HG03095 (cell line): ENCODE results near the gene ZBTB42.
"Not testable (repeated sequence)": the region's sequence is repeated elsewhere in the genome, so short reads cannot be mapped to it uniquely, and the experiment has no call there.

Source experiments
- ATAC-seq: cut with Tn5 transposase; IDR thresholded peaks from one replicate; pipeline ENCODE4 v1.9.1; 2021; ENCODE audit warnings: moderate library complexity; ENCODE audit not compliant: unreplicated experiment

The ZBTB42 gene

DNA sequence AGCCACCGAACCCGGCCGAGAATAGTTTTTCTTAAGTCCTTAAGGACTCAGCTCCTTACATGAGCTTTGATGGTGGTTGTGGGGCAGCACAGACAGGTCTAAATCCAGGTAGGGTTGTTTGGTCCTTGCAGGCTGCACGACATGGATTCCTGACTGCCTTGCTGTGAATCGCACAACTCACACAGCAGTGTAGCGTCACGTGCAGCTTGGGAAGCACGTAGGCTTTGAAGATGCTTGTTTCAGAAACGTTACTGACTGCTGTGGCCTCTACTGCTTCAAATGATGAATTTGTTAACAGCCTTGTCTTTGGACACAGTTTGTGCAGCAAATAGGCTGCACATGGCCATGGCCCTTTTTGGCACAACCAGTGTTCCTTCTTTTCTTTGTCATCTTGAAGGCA is 29.9 kb downstream of the ZBTB42 start:
- ATAC-seq = no peak

DNA sequence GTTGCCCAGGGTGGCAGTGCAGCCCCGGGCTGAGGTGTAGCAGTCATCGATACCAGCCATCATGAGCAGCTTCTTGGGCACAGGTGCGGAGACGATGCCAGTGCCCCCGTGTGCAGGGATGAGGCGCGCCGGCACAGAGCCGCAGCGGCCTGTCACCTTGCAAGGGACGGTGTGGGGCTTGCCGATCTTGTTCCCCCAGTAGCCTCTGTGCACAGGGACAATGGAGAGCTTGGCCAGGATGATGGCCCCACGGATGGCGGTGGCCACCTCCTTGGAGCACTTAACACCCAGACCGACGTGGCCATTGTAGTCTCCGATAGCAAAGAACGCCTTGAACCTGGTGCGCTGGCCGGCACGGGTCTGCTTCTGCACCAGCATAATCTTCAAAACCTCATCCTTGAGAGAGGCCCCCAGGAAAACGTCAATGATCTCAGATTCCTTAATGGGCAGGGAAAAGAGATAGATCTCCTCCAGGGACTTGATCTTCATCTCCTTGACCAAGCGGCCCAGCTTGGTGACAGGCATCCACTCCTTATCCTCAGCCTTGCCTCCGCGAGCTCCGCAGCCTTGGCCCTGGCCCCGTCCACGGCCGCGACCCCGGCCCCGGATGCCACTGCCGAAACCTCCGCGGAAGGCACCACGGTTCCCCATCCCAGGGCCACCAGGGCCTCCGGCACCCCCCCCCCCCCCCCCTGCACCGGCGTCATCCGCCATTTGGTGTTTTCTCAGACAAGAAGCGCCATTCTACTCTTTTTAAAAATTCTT is 35.5 kb downstream of the ZBTB42 start:
- ATAC-seq = not testable (repeated sequence)

DNA sequence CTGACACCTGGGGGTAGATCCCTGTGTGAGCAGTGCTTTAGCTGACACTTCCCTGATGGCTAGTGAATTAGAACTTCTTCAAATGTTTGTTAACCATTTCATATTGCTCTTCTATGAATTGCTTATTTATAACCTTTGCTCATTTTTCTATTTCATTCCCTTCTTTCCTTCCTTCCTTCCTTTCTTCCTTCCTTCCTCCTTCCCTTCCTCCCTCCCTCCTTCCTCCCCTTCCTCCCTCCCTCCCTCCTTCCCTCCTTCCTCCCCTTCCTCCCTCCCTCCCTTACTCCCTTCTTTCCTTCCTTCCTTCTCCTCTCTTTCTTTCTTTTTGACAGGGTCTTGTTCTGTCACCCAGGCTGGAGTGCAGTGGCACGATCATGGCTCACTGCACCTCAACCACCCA is 40.8 kb downstream of the ZBTB42 start:
- no peak for ATAC-seq

DNA sequence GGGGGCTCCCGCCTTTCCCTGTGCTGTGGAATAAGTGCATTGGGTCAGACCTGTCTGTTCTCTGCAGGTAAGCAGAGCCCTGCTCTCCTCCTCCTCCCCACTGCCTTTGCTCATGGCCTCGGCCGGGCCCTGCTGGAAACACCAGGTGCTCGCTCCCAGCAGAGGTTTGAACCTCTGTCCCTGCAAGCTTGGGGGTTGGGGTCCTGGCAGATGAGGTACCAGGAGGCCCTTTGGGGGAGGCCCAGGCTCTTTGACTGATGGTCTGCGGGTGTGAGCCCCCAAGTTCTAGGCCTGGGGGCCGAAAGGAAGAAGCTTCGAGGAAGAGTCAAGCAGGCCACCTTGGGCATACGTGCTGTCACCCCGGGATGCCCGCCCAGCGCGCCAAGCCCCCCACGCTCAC is 42.1 kb downstream of the ZBTB42 start:
- no peak for ATAC-seq

DNA sequence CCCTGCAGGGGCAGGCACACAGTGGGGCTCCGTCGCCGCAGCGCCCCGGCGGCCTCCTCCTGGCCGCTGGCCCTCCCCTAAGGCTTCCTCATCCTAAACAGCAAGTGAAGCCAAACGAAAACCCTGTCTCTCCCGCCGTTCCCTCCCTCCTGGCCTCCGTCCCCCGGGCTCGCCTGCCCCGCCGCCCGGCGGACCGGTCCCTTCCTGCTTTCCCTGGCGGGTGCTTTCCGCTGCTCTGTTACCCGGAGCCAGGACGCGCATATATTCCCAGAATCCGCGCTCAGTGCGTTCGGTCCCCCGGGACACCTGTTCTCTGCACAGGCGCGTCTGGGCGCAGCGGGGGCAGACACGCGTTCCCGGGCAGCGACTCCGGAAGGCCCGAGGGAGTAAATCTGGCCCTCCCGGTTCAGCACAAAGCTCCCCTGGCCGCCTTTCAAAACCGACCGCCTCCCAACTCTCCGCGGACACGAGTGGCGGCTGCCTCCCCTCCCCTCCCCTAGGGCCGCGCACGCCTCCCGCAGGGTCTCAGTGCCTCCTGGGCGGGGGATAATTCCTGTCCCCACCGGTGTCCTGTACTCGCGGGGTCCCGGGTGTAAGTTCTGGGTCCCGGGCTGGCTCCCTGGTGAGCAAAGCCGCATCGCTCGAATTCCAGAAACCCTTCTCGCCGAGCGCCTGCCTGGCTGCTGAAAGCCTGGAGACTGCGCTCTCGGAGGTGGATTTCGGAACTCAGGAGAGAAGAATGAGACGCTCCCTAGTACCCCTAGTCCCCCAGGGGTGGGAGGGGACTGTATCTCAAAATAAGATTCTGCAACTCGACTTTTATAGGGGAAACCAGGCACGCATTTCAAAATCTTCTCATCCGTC is 42.8 kb downstream of the ZBTB42 start:
- ATAC-seq = no peak

DNA sequence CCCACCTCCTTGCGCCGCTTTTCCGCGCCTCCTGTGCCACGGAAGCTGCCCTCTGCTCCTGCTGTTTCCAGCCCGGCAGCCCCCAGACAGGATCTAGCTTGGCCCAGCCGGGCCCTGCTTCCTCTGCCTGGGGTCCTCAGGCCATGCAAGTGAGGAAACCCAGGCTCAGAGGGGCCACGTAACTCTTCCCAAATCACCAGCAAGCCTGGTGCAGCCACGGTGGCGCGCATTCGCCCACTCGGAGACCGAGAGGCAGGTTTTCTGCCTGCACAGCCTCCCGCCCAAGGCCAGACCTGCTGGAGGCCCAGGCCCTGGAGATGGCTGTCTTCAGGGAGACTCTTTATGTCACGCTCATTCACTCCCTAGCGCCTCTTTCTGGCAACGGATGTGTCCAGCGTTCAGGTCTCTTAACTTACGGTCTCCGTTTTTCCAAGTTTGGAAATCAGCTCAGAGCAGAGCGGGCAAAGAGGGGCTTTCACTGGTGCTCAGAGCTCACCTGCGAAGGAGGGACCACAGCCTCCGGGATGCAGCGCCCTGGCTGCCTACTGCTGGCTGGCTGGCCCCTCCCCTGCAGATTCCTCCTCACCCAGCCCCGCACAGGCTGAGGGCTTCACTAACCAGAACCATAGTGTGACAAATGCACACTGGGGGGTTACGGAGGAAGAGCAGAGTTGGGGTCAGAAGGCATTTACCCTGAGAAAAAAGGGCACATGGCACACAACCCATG is 43.6 kb downstream of the ZBTB42 start:
- ATAC-seq = no peak

DNA sequence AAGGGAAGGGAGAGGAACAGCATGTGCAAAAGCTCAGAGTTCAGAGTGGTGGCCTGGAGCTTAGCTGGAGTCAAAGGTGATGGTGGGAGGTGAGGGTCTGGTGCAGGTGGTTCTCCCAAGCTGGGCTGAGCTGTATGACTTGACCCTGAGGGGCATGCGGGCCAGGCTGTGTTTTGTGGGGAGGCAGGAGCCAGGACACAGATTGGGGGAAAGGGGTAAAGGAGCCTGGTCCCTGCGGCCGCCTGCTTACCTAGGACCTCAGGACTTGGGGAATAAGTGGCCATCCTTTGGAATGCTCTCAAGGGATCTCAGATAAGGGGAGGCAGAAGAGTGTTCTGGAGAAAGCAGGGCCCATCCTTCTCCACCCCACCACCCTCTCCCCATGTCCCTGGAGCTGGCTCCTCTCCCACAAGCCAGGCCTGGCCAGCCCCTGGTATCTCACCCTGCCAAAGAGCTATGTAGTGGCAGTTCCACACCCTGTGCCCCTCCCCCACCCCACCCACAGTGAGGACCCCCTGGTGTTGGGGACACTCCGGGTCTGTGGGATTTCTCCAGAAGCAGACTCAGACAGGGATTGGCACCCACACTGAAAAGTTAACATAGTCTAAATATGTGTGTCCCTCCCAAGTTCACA is 44.2 kb downstream of the ZBTB42 start:
- ATAC-seq = no peak

DNA sequence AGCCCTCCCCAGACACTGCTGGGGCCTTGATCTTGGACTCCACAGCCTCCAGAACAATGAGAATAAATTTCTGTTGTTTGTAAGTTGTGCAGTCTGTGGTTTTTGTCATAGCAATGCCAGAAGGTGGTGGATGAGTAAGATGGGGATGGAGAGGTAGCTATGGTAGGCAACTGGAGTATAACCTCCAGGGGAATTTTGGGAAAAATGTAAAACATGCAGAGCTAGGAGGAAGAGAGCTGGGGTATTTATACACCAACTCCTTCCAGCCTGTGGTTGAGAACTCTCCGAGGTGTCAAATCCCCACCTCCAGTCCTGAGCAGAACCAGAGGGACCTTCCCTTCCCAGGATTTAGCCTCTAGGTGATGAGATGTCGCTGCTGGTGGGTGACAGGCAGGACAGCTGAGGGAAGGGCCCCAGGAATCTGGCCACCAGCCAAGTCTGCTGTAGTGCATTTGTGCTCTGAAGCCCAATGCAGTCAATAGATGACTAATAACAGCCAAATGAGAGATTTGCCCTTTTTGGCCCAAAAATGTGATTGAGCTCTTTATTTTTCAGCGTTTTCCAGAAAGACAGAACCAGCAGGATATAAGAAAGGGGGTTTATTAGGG is 45.0 kb downstream of the ZBTB42 start:
- ATAC-seq = no peak

DNA sequence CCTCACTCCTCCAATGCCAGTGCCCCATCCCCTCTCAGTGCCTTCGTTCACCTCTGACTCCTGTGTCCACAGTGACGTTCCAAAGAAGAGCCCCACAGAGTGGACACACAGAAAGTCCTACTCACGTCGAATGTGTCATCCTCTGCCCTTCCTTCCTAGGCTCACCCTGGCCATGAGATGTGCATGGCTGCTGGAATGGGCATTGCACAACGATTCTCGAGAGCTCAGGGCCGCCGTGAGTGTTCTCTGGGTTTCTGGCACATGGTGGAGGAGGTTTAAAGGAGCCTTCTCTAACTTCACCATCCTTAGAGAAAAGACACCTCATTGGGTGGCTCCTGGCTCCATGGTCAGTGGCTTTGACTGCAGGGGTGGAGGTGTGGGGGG is 51.4 kb downstream of the ZBTB42 start:
- no peak for ATAC-seq
